Measurements from ENCODE around the gene ZNF423.

Gene ZNF423

DNA sequence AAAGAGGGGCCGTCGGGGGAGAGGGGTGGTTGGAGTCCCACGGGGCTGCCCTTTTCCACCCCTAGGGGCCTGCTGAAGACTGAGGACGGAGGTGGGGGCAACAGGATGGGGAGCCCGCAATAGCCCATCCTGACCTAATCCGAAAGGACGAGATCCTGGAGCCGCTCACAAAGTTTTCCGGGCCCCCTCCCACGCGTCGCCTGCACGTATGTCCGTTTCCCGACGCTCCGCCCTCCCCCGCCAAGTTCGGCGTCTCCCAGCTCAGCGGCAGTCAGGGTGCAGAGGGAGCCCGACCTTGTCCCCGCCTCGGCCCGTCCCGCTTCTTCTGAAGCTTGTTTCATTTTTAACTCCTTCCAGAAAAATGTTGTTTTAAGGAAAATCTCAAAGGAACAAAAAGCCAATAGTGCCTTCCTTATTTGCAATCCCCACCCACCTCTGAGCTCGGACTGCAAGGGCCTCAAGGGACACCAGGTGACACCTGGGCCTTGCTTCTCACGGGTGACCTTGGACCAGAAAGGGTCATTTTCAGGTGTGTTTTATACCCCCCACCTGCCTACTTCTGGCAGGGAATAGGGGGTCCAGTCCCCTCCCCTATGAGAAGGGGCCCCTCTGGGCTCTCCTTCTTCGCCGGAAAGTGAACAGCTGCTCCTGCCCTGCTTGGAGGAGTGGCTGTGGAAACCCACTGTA, 3.4 kb upstream of the ZNF423 start:
- H3K4me3 ChIP-seq (ENCODE audit: low read length) = no peak overlapping the region
- DNase-seq (ENCODE audit: low read depth) = no peak
- no peak for TF ChIP-seq CTCF (IDR thresholded peaks at IDR 0.05; ENCODE audit: insufficient read depth, low read depth, low read length, missing control alignments)

GRCh38 chr16:49858200-49859124, 2.5 kb upstream of the ZNF423 start:
- H3K4me3 ChIP-seq (ENCODE audit: low read length) = no peak overlapping the region
- no peak for TF ChIP-seq CTCF (IDR thresholded peaks at IDR 0.05; ENCODE audit: insufficient read depth, low read depth, low read length, missing control alignments)
- DNase-seq (ENCODE audit: low read depth) = no peak

- peak; percentile 79 for TF ChIP-seq CTCF (IDR thresholded peaks at IDR 0.05; ENCODE audit: insufficient read depth, low read depth, low read length, missing control alignments)
- peak; percentile 56 for DNase-seq (ENCODE audit: low read depth)
- peak overlapping the region; percentile 34 for H3K4me3 ChIP-seq (ENCODE audit: low read length)
Measured at GRCh38 chr16:49857423-49858181, 1.7 kb upstream of the ZNF423 start.

DNA sequence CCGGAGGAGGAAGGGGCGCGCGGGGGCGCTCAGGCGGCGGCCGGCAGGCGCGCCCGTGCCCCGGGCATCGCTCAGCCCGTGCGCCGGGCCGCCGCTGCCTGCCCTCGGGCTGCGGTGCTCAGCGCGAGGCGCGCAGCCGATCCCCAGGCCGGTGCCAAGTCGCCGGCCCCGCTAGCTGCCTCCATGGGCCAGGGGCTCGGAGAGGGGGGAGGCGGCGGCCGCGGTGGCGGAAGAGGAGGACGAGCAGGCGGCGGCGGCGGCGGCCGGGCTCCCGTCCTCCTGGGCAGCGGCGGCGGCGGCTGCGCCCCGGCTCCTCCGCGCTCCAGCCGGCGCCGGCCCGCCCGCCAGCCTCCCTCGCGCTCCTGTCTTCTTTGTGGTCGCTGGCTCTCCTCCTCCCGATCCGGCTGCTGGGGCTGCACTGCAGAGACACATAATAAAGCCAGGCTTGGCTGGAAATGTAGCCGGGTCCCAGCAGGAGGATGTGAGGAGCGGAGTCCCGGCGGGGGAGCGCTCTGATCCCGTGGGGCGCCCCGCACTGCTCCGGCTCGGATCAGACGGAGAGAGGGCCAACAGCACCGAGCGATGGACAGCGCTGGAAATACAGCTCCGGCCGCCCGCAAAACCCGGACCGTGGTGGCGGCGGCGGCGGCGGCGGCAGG, 889 bp upstream of the ZNF423 start:
- peak; percentile 73 for DNase-seq (ENCODE audit: low read depth)
- TF ChIP-seq CTCF (IDR thresholded peaks at IDR 0.05; ENCODE audit: insufficient read depth, low read depth, low read length, missing control alignments) = no peak

GRCh38 chr16:49855280-49855821, 561 bp downstream of the ZNF423 start:
- no peak for TF ChIP-seq CTCF (IDR thresholded peaks at IDR 0.05; ENCODE audit: insufficient read depth, low read depth, low read length, missing control alignments)
- peak; percentile 75 for DNase-seq (ENCODE audit: low read depth)
- peak overlapping the region; percentile 46 for H3K4me3 ChIP-seq (ENCODE audit: low read length)

More for the DNA sequence above, 889 bp upstream of the ZNF423 start:
- peak overlapping the region; percentile 46 for H3K4me3 ChIP-seq (ENCODE audit: low read length)

DNA sequence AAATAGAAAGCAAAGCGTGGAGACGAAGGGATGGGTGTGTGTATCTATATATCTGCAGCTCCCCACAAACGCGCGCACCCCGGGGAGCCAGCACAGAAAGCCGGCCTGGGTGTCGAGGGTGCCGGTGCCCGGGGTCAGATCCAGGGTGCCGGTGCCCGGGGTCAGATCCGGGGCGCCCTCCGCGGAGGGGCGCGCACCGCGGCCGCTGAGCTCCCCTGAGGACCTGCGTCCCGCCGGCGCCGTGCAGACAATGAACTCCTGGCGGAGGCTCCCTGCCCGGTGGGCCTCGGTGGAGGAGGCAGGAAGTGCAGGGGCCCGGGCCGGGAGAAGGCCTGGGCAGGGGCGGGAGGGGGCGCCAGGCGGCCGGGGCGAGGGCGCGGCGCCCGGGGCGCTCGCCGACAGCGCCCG, 1.1 kb downstream of the ZNF423 start:
- H3K4me3 ChIP-seq (ENCODE audit: low read length) = no peak overlapping the region
- DNase-seq (ENCODE audit: low read depth) = no peak
- no peak for TF ChIP-seq CTCF (IDR thresholded peaks at IDR 0.05; ENCODE audit: insufficient read depth, low read depth, low read length, missing control alignments)
